GM12874 (cell line): ENCODE data around the gene YIPF1.

Source experiments
- TF ChIP-seq, protein P1 (sequence below): IDR thresholded peaks from 2 replicates; pipeline ENCODE4 v1.5.1; 2011; ENCODE audit warnings: low read depth, mild to moderate bottlenecking, control low read depth, low read length, moderate library complexity; ENCODE audit not compliant: insufficient read depth

The YIPF1 gene

DNA sequence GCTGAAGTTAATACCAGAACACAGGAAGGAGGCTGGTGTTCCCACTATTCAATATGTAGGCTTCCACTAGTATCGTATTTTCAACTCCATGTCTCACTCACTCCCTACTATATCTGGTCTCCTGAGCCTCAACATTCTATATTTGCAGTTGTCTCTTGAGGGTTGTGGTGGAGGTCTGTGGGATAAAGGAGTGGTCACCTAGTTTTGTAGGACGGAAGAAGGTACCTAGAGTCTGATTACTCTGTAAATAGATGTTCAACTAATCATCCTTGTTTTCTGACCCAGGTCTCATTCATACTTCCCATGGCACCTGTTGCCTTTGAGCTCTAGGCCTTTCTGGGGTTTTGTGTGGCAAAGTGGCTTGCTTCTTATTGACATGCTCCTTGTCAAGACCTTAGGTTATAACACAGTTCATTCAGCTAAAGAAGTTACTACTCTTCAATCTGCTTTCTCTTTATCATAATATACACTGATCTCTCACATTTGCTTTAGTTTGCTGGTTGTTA is 37.8 kb upstream of the YIPF1 start:
- TF ChIP-seq, protein P1, sequence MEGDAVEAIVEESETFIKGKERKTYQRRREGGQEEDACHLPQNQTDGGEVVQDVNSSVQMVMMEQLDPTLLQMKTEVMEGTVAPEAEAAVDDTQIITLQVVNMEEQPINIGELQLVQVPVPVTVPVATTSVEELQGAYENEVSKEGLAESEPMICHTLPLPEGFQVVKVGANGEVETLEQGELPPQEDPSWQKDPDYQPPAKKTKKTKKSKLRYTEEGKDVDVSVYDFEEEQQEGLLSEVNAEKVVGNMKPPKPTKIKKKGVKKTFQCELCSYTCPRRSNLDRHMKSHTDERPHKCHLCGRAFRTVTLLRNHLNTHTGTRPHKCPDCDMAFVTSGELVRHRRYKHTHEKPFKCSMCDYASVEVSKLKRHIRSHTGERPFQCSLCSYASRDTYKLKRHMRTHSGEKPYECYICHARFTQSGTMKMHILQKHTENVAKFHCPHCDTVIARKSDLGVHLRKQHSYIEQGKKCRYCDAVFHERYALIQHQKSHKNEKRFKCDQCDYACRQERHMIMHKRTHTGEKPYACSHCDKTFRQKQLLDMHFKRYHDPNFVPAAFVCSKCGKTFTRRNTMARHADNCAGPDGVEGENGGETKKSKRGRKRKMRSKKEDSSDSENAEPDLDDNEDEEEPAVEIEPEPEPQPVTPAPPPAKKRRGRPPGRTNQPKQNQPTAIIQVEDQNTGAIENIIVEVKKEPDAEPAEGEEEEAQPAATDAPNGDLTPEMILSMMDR = no peak

DNA sequence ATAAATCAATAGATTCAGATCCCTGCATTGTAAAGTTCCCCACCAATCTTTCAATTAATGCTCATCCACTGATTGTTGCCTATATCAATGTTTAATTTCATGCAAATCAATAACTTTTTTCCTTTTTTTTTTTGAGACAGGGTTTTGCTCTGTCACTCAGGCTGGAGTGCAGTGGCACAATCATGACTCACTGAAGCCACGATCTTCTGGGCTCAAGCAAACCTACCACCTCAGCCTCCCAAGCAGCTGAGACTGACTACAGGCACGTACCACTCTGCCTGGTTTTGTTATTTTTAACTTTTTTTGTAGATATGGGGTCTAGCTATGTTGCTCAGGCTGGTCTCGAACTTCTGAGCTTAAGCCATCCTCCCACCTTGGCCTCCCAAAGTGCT is 30.1 kb upstream of the YIPF1 start:
- TF ChIP-seq, protein P1 = no peak

GRCh38 chr1:53918343-53918742 is 28.7 kb upstream of the YIPF1 start:
- TF ChIP-seq, protein P1 = no peak

DNA sequence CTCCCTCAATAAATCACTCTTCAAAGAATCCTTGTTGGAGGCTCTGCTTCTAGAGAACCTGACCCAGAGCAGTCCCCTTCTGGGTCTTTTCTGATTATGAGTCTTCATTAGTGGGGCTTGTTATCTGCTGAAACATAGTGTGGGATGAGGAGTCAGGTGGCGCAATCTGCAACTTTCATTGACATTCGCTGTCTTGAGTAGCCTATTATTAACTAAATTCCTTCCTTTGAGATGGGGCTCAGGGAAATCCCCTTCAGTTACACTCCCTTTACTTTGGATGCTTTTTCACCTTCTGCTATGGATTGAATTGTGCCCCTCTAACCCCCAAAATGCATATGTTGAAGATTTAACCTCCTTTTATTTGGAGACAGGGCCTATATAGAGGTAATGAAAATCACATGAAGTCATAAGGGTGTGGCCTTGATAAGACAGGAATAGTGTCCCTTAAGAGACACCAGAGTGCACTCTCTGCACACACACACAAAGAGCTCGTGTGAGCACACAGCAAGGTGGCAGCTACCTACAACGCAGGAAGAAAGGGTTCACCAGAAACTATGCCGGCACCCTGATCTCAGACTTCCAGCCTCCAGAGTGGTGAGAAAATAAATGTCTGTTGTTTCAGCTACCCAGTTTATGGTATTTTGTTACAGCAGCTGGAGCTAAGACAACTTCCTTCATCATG is 23.9 kb upstream of the YIPF1 start:
- TF ChIP-seq, protein P1 = no peak

GRCh38 chr1:53911442-53911841 is 21.8 kb upstream of the YIPF1 start:
- TF ChIP-seq, protein P1 = no peak

DNA sequence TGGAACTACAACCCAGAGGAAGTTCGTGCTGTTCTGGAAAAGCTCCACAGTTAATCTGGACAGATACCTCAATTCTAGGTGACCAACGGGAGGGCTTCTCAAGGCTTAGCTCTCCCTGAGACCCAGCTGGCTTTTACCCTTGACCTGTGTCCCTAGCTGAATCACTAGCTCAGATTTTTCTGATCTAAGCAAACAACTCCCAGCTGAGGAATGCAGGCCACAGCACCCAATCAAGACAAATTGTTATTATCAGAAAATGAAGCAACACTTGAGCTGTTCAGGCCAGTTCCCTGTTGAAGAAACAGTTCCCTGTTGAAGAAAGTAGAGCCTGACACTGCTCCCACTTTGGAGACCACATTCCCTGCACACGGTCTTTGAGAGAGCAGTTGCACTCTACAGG is 20.3 kb upstream of the YIPF1 start:
- TF ChIP-seq, protein P1 = no peak

DNA sequence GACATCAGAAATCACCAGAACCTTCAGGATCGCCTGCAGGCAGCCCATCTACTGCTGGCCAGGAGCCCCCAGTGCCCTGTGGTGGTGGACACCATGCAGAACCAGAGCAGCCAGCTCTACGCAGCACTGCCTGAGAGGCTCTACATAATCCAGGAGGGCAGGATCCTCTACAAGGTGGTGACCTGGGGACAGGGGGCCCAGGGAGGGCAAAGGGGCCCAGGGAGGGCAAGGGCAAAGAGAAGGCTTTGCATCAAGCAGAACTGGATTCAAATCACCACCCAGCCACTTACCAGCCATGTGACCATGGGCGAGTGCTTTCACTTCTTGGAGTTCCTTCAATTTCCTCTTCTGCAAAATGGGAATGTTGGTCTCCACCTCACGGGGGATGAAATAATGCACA is 16.5 kb upstream of the YIPF1 start:
- TF ChIP-seq, protein P1 = no peak
